Muscle of back (tissue), 11 donors: ENCODE results near the gene ITK. TPM values are rescaled to one million over a fixed set of nuclear protein-coding genes. Genes with fewer than 3 reads are reported as not detected.
A peak's percentile ranks its signal among the peaks of the same experiment; 100 is the strongest.

ENCODE experiments used
- DNase-seq, 3 donors: peaks; one replicate each; pipeline versions ENCODE4 v3.0.0 to v3.0.0-alpha.2; 2013
- polyA plus RNA-seq, 10 donors: library from polyadenylated mRNA; unstranded; fragments of 120-200 nt; gene quantifications; one replicate each; pipeline ENCODE4 v1.2.1, GENCODE V29; 2013; ENCODE audit not compliant: insufficient read length in 10 of 10

ITK gene
- polyA plus RNA-seq, 10 donors, result 0.15 to 12.4 (median 0.49) TPM

GRCh38 chr5:157279605-157280239 lies 99.1 kb downstream of the ITK start:
- no peak for DNase-seq

GRCh38 chr5:157280927-157281326 lies 100.3 kb downstream of the ITK start:
- DNase-seq, result peak in 1 of 3 donors; percentile 60

GRCh38 chr5:157282150-157282549 lies 101.5 kb downstream of the ITK start:
- no peak for DNase-seq

DNA sequence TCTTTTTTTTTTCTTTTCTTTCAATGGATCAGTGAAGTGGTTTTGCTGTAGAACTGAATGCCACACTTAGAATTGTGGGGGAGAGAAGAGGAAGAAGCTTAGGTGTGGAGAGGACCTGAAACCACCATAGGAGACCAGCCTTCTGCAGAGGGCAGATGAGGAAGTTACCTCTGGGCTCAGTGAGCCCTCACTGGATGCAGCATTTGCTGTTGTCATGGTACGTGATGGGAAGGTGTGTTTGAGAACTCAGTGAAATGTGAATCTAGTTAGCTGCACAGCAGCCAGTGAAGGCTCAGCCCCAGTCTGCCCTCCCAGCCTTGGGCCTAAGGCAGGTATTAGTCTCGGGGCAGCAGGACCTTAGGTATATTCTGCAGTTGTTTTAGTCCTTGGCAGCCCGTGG lies 102.8 kb downstream of the ITK start:
- DNase-seq, result no peak

- no peak for DNase-seq
Measured at GRCh38 chr5:157284458-157285212, 104.0 kb downstream of the ITK start.

GRCh38 chr5:157285310-157286035 lies 104.8 kb downstream of the ITK start:
- DNase-seq, result no peak

GRCh38 chr5:157286761-157287211 lies 106.1 kb downstream of the ITK start:
- no peak for DNase-seq

DNA sequence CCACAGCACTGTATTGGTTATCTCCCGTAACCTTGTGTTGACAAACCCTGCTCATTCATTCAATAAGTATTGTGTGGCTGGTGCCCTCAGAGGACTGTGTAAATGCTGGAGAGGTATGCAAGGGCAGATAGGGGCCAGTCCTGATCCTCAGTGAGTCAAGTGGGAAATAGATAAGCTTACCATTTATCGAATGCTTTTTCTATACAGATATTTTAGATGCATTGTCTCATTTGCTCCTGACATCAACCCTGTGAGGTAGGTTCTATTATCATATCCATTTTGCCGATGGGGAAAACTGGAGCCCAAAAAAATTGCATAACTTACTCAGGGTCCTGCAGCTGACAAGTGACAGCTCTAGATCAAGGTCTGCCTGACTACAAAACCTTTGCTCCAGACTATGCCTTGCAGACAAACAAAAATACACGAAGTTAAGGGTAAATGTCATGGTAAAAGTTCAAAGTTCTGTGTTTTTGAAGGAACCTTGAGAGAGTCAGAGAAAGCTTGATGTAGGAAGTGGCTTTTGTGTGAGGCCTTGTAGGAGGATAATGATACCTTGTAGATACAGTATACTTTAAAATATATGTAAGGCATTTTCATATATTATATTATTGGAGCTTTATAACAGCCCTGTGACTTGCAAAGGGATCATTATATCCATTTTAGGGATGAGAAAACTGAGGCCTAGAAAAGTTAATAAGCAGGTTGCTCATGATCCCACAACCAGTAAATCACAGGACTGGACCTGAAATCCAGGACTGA lies 107.9 kb downstream of the ITK start:
- DNase-seq, result no peak

DNA sequence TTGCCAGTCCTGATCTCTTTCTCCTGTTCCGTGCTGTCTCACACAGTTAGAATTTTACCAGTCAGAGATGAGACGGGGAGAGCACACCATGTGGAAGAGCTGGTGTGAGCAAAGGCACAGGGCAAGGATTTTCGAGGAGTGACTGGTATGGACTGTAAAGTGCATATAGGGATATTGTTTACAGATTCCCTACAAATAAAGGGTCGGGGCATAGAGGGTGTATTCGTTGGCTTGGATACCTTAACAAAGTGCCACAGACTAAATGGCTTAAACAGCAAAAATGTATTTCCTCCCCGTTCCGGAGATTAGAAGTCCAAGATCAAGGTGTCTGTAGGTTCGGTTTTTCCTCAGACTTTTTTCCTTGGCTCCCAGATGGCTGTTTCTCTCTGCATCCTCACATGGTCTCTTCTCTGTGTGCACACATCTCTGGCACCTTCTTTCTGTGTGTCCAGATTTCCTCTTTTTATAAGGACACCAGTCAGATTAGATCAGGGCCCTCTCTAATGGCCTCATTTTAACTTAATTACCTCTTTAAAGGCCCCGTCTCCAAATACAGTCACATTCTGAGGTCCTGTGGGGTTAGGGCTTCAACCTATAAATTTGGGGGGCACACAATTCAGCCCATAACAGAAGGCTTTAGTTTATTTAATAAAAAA lies 108.7 kb downstream of the ITK start:
- DNase-seq, result no peak

DNA sequence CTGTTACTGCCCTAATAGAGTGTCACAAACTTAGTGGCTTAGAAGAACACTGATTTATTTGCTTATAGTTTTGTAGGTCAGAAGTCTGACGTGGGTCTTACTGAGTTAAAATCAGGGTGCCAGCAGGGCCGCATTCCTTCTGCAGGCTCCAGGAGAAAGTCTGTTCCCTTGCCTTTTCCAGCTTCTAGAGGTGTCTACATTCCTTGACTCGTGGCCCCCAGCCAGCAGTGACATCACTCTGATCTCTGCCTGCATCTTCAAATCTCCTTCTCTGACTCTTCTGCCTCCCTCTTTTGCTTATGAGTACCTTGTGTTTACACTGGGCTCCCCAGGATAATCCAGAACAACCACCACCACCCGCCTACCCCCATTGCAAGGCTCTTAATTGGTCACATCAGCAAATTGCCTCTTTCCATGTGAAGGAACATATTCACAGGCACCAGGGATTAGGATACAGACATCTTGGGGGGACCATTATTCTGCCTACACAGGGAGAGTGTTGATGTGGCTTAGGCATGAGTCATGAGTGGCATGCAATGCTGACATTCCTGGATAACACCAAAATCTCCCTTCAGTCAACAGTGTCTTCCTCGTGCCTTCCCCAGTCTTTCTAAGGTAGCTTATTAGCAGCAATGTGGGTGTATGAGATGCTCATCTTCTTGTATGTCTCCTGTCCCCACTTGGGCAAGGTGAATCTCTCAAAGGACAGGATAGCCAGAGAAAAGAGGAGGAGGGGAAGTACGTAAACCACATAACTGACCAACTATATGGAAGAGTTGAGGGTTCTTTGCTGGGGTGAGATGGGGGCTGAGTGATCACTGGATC lies 109.7 kb downstream of the ITK start:
- DNase-seq, result peak in 1 of 3 donors; percentile 82

DNA sequence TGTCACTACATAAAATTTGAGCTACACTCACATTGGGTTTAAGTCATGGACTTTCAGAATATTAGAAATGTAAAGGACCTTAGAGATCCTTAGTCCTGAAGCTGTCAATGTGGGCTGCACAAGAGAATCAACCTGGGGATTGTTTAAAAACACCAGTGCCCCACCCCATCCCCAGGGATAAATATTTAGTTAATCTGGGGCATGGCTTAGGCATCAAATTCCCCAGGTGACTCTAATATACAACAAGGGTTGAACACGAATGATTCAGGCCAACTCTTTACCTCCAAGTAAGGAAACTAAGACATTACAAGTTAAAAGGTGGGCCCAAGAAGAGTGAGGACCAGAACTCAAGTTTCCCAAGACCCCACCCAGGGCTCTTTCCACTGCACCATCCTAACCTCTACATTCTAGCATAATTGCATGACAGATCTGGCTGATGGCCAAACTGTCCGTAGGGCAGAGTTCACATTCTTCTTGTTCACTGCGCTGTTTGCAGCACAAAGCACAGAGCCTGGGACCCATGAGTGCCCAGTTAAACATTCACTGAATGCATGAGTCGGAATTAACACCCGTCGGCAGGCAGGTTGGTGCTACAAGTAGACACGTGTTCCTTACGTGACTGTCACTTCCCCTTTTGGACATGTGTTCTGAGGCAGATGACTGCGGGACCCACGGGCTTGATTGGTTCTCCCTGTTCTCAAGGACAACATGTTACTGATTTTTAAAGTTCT lies 110.5 kb downstream of the ITK start:
- no peak for DNase-seq

- no peak for DNase-seq
Measured at GRCh38 chr5:157292599-157292998, 112.0 kb downstream of the ITK start.

DNA sequence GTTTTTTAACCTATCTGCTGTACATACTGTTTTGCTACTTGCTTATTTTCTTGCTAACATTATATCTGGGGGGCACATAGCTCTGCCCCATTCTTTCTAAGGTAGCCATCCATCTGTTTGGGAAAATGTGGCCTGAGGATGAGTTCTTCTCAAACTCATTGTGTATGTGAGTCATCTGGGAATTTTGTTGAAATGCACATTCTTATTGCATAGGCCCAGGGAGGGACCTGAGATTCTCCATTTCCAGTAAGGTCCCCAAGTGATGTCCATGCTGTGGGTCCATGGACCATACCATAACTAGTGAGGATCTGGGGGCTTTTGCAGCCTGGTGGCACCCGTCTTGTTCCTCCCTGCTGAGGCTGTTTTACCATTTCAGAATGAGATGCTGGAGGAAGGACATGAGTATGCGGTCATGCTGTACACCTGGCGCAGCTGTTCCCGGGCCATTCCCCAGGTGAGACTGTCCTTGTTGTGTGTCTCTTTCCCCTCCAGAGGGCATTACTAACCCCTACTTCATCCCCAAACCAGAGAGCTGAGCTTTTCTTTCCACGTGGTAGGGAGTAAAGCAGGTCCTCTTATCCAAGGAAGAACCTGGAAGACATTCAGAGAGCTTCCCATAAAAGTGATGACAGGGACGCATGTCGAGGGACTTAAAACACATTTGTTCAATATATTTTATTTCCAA lies 113.9 kb downstream of the ITK start:
- DNase-seq, result no peak

- DNase-seq, result no peak
Measured at GRCh38 chr5:157295247-157295646, 114.6 kb downstream of the ITK start.

DNA sequence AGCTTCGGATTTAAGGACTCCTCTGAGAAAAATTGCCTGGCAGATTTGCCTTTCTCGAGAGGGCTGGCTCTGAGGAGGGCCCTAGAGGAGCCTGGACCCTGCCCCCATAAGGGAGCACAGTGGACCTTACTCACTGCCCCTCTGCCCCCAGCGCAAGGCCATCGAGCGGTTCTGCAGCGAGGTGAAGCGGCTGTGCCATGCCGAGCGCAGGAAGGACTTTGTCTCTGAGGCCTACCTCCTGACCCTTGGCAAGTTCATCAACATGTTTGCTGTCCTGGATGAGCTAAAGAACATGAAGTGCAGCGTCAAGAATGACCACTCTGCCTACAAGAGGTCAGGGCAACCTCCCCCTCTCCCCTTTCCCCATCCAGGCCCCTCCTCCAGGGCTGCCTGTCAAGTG lies 119.9 kb downstream of the ITK start:
- DNase-seq, result no peak

- DNase-seq, result no peak
Measured at GRCh38 chr5:157301066-157301465, 120.4 kb downstream of the ITK start.

DNA sequence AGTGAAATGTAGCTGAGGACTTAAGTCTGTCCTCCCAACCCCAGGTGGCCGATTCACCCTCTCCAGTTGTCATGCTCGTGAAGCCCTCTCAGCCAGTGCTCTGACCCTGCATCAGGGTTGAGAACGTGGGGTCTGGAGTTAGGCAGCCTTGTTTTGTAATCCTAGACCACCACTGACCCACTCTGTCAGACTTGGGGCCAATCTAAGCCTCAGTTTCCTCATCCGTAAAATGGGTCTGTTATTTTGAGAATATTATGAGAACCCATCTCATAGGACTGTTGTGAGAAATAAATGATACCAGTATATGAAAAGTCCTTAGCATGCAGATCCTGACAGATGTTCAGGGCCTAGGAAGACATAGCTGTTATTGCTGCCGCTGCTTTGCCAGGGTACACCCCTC lies 122.4 kb downstream of the ITK start:
- no peak for DNase-seq

DNA sequence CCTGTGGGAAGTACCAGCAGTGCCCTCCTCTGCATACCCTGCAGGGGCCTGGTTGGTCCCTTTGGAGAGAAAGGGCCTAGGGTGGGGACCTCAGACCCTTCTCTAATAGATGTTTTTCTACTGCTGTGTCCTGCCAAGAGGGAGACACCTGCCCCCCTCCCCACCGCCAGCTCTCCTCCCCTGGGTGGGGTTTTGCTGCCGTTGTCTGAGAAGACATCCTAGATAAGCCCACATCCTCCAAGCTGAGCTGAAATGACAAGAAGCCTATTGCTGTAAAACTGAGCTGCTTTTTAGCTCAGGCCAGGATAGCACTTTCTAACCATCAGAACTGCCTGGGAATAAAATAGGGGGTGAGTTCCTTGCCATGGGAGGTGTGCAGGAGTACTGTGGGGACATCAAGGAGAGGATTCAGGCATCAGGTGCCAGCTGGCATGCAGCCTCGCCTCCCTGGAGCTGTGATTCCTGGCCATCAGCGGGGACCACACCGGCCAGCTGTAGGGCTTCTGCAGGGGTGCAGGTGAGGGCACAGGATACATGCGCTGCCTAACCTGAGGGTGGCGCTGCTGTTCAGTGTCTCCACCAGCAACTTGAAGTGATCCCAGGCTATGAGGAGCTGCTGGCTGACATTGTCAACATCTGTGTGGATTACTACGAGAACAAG lies 123.2 kb downstream of the ITK start:
- DNase-seq, result peak in 1 of 3 donors; percentile 23
